NCI-H1092 treated with DMSO at 0.1 percent for 48 hours (cell line): ENCODE data around the gene DCT.
"Not testable (repeated sequence)": the region's sequence is repeated elsewhere in the genome, so short reads cannot be mapped to it uniquely, and the experiment has no call there.

Experiments
- DNase-seq: peaks from one replicate; lab custom pipeline; 2025; lab: John Stamatoyannopoulos, UW

DCT gene

DNA sequence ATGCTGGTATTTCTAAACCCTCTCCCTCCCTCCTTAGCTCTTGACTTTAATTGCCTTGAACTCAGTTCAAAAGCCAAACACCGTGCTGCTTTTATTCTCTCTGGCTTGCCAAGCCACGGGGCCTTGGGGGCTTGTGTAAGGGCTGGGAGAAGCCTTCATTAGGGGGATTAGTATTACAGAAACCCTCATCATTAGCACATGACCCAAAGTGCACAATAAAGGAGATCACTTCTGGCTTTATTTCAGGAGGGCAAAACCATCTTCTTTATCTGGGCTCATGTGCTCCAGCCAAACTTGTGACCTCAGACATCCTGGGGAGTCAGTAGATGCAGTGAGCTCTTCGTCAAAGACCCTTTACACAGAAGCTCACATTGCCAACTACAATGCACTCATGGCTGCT lies at the start of gene DCT:
TSS of gene DCT (minus strand) at position 67 of the 400 bp plus-strand sequence. CDS start 427 bp downstream, outside the sequence.
- peak; percentile 93 for DNase-seq

DNA sequence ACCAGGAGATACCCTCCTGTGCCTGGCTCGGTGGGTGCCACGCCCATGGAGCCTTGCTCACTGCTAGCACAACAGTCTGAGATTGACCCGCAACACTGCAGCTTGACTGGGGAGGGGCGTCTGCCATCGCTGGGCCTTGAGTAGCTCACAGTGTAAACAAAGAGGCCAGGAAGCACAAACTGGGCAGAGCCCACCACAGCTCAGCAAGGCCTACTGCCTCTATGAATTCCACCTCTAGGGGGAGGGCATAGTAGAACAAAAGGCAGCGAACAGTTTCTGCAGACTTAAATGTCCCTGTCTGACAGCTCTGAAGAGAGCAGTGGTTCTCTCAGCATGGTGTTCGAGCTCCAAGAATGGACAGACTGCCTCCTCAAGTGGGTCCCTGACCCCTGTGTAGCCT lies 47.5 kb upstream of the DCT start:
- not testable (repeated sequence) for DNase-seq

DNA sequence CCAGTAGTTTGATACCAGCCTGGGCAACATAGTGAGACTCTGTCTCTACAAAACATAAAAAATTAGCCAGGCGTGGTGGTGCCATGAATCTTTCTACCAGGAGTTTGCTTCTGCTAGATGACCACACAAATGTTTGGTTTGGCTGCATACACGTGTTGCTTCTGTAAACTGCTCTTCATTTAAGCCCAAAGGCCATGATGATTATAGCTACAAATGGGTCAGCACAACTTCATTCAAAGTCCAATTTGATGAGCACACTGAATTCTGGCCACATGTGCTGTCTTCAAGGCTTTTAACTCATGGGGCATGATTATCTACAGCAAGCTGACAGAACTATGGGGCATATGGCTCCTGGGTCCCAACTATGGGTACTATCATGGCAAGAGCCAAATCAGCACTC lies 46.3 kb upstream of the DCT start:
- DNase-seq: no peak

DNA sequence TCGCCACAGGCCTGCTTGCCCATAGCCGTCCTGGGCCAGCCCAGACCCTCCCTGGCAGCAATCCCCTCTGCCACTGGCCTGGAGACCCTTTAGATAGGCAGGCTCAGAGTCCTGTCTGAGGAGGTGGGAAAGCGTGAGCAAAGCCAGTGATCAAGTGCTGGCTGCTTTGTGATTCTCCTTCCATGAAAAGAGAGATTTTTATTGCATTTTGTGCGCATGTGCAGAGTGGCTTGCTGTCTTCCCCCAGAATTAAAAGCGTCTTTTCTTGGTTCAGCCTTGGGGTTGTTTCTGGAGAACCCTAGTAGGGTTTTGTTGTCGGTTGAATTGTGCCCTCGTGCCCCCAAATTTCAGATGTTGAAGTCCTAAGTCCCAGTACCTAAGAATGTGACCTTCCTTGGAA lies 44.9 kb upstream of the DCT start:
- DNase-seq: no peak

DNA sequence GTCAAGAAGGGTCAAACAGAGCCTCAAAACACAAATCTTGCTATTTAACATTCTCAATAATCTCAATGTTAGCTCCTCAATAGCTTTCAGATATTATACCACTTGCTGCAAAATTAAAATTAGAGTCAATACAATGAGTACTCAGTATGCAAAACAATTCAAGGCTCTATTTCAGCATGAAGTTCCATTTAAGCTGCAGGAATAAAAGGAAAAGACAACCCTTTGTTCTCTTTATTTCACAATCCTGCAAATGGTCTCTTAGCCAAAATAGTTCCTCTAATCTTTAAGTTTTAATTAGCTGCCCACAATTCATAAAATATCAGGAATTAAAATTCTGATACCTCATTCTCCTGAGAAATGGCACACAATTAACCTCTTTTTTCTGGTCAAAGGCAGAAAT lies 40.5 kb upstream of the DCT start:
- DNase-seq: no peak

DNA sequence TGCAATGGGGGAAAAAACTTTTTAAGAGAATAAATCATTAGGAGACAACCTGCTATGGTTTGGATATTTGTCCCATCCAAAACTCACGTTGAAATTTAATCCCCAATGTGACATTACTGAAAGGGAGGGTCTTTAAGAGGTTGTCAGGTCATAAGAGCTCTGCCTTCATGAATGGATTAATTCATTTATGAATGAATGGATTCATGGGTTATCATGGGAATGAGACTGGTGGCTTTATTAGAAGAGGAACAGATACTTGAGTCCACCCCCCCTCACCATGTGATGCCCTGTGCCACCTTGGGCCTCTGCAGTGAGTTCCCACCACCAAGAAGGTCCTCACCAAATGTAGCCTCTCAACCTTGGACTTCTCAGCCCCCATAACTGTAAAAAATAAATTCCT lies 37.0 kb upstream of the DCT start:
- no peak for DNase-seq

DNA sequence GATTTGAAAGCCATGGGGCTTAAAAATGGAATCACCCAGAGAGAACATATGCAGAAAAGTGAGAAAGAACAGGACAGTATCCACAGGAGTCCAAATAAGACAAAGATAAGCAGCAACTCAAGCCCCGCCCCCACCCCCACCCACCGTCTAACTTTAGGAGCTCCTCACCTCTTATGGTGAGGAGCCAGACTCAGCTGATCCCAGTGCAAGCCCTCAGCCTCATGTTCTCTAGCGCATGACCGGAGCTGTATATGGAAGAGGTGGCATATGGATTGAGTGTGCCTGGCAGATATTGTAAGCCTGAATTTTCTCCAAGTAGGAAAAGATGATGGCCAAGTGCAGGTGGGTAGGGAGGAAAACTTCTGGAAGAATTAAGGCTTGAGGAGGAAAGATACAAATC lies 36.4 kb upstream of the DCT start:
- no peak for DNase-seq

DNA sequence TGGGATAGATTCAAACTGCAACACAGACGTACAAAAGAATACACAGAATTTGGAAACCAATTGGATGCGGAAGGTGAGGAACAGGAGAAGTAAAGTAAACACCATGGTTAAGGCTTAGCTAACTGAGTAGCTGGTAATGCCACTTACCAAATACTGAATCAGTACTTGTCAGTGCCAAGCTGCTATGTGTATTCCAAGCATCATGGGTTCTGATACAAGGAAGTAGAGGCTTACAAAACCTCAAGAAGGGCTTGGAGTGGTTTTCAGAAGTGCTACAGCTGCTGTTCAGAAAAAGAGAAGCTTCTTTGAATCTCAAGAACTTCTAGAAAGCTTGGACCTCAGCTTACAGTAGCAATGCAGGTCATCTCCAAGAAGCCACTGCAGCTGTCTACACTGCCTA lies 35.9 kb upstream of the DCT start:
- no peak for DNase-seq

DNA sequence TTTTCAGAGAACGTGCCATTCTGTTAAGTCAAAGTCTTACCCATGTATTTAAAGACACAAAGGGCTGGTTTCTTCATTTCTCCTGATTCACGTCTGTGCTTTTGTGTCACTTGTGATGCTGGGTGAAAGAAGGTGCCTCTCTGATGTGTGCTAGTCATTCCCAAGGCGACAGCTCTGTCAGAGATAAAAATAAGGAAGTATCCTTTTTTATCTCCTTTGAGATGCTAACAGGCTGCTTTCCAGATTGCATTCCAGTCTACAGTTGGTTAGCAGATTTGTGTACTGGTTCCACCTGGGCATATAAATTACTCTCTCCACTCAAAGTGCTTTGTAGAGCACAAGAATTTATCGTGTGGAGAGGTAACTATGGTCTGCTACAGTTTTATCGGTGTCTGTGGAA lies 33.5 kb upstream of the DCT start:
- DNase-seq: no peak

DNA sequence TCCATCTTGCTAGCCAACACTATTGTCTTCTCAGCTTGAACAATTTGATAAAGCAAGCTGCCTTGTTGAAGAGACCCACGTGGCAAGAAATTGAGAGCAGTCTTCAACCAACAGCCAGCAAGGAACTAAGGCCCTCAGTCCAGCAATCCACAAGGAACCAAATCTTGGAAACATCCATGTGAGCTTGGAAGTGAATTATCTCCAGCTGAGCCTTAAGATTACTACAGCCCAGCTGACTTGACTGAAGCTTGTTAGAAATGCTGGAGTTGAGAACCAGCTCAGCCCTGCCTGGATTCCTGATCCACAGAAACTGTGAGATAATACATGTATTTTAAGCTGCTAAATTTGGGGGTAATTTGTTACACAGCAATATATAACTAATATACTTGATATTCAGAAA lies 26.2 kb upstream of the DCT start:
- DNase-seq: no peak

DNA sequence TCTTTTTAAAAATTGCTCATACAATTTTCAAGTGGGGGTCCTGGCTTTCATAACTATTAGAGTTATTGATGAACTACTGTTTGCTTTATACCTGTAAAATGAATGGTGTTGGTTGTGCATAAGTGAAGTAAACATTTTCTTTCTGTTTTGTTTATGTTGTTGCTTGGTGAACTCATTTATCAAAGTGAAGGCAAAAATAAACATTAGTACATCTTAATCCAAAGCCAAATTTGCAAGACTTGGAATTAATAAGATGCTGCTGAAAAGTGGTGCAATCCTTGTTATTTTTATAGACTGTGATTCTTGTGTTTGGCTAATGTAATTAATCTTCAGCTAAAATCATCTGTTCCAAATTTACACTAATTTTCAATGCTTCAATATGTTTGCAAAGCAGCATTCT lies 24.4 kb upstream of the DCT start:
- no peak for DNase-seq

DNA sequence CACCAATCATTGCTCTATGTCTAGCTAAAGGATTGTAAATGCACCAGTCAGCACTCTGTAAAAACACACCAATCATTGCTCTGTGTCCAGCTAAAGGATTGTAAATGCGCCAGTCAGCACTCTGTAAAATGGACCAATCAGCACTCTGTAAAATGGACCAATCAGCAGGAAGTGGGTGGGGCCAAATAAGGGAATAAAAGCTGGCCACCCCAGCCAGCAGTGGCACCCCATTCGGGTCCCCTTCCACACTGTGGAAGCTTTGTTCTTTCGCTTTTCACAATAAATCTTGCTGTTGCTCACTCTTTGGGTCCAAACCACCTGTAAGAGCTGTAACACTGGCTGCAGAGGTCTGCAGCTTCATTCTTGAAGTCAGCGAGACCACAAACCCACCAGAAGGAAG lies 19.3 kb upstream of the DCT start:
- not testable (repeated sequence) for DNase-seq

DNA sequence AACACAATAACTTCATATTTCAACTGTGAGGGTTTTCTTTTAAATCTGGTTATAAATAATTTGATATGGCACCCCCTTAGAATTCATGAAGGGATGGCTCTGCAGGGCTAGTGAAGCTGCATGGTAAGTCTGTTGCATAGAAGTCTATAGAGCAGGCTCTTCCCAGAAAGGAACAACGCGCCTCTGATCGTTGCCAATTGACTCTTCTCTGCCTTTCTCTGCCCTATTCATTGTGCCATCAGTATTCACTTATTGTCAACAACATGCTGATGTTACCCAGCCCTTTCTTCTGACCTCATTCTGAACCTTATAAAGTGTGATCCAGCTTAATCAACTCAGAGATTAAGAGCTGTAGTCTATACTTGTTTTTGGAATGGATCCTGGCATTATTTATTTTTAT lies 16.3 kb upstream of the DCT start:
- DNase-seq: no peak

DNA sequence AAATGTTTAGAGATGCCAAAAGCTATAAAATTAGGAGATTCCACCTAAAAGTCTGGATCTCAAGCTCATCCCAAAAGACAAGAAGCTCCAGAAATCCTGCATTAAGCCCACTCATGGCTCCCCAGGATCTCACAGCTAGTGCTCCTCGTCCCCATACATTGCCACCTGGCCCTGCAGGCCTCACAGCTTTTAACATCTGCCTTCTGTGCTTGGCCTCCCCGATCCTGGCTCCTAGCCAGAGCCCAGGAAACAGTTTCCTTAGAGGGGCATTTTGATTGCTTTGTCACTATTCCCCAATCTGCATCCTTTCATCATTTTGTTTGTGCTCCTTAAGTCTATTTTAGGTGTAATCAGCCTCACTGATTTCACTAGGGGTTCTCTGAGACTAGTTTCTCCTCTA lies 14.5 kb upstream of the DCT start:
- DNase-seq: peak; percentile 61

DNA sequence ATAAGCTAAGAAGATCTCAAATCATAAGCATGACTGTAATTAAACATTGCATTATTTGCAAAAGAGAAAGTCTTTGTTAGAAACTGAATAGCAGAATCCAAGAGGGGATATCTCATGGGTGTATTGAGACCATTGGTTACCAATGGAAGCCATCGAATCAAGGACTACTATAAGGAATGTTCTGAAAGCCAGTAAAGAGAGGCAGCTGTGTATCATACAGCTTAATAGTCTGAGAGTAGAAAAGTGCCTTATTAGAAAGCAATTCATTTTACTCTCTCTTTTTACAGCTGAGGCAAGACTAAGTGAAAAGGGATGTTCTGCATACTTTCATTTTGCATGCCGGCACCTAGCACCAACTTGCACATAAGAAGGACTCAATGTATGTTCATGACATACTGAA lies 7.6 kb upstream of the DCT start:
- DNase-seq: no peak

DNA sequence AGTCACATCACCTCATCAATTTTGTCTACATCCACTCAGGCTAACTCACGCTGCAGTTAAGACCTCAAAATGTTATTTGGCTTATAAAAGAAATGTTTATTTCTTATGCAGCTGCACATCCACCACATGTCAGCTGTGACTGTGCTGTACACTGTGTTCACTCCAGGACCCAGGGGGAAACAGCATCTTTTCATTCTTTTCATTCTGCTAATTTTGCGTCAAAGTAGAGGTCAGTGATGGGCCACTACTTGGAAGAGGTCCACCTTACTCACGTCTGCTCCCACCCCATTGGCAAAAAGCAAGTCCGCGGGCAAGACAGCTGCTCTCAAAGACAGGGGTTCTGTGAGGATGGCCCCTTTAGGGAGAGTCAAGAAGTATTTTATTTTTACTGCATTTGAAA lies 4.5 kb upstream of the DCT start:
- DNase-seq: no peak

DNA sequence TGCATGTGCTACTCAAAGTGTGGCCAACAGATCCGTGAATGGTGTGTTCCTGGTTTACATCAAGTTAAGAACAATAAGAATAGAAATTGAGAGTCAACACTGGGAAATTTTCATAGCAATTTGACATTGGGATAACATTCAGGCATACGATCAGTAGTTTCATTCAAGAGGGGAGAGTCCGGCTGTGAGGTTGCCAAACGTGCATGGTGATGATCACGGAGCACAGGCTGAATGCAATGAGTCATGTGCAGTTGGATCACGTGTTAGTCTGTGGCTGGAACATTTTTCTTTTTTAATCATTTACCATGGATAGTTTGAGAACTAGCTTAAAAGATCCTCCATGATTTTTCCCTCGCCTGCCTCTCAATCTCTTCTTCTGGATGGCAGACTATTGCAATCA lies 2.5 kb upstream of the DCT start:
- no peak for DNase-seq

DNA sequence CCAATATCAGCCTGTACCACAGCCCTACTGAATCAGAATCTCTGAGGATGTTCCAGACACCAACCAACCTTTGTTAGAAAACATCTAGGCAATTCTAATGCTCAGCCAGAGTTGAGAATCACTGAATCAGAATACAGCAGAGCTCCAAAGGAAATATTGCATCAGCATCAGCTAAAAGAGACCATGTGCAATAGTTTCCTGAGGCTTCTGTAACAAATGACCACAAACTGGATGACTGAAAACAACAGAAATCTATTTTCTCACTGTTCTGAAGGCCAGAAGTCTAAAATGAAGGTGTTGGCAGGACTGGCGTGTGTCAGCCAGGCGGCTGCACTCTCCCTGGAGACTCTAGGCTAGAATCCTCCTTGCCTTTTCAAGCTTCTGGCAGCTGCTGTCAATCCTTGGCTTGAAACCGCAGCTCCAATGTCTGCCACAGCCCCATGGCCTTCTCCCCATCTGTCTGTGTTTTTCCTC lies 1.2 kb upstream of the DCT start:
- peak; percentile 27 for DNase-seq

DNA sequence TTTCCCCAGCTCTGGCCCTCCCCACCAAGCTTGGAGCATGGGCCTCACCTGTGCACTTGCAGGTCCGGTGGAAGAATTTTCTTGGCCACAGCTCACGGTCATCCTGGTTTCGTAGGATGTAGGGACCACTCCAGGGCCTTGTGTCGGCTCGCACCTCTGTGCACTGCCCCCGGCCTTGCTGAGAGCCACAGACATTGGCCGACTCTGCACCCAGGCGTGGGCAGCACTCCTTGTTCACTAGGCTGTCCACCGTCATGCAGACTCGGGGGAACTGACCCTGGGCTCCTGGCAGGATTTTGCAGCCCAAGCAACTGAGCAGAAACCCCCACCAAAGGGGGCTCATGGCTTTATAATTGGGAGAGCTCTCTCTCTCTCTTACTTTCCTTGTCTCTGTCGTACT lies 569 bp downstream of the DCT start:
- DNase-seq: no peak

DNA sequence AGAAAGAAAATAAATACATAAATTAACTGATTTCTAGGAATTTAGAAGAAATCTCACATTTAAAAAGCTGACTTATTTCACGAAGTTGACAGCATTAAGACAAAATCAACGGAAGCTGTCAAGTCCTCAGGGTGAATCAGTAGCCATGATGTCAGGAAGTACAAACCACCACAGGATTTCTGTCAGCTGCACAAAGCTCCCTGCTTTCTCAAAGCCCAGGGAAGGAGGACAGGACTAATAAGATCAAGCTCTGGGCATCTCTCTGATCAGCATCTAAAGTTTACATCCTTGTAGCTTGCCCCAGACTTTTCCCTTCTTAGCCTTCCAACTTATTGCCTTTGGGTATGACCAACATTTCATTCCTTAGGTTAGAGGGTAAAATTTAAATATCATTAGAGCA lies 9.4 kb downstream of the DCT start:
- DNase-seq: no peak

DNA sequence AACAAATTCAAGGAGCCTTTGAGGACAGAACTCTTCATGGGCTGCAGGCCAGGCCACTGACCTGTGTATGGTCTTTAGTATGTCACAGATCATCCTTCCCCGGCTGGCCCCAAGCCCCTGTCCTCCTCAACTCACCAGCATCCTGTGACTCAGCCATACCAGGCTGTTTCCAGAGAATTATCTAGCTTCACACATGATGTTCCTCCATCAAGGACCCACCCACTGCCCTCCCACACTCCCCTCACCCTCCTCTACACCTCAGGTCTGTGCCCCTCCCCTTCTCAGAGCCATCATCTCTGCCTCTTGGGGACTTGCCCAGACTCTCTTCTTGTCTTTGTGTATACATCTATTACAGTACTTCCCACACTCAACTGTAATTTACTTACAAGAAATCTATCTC lies 14.7 kb downstream of the DCT start:
- DNase-seq: no peak

DNA sequence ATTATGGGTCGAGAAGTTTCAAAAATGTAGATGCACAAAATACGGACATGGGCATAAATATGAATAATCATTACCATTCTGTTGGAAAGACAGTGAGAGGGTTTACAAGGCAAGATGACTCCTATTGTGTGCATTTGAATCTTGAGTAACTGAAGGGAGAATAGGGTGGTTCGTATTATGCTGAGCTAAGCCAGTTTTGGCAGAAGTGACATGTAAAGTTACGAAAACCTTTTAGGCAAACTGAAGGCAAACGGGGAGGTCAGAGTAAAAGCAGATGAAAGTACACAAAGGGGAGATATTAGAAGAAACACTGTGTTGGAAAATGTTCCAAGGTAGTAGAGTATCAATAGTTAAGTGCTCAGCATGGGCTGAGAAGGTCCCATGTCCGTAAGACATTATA lies 16.8 kb downstream of the DCT start:
- DNase-seq: no peak

DNA sequence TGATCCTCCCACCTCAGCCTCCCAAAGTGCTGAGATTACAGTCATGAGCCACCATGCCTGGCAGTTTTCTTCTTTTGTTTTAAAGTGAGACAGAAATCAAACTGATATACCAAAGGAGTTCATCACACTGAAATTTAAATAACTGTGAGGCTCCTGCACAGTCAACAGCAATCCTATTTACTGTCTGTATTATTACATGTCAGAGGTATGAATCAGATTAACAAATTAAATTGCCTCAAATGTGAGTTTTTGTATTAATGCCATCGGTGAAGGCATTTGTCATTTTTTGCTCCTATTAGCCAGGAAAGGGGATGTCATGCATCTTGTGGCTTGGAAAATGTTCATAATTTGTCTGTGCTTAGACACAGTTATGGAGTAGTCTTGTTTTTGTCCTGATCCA lies 20.4 kb downstream of the DCT start:
- DNase-seq: no peak

DNA sequence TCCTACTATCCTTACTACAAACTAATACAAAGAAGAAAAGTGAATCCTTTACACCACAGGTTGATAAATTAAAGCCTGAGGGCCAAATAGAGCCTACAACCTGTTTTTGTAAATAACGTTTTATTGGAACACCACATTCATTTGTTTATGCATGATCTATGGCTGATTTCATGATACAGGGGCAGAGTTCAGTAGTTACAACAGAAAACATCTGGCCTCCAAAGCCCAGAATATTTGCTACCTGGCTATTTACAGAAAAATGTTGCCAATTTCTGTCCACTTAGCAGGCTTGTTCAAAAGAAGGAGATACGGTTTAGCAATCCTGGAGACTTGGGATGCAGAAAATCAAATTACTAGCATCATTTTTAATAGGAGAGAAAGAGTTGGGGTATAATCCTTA lies 24.1 kb downstream of the DCT start:
- no peak for DNase-seq

DNA sequence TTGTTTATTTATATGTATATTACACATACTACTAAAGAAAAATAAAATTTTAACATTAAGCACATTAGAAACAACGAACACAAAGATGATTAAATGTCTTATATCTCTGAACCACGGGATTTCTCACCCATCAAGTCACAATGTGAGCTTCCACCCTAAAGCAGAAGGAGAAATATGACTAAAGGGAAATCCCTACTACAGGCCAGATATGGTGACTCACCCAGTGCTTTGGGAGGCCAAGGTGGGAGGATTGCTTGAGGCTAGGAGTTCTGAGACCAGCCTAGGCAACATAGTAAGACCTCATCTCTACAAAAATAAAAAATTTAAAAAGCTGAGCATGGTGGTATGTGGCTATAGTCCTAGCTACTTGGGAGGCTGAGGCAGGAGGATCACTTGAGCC lies 24.6 kb downstream of the DCT start:
- no peak for DNase-seq
